Activated CD4-positive, alpha-beta T cell treated with anti-CD3 and anti-CD28 coated beads, Interleukin-2, Interleukin-4, amounts not matched to agents 100 ng/mL and 50 ng/mL, durations not matched to agents 16 hours and 8 hours (primary cell): ENCODE data around the gene IQSEC3.
"Not testable (repeated sequence)": the region's sequence is repeated elsewhere in the genome, so short reads cannot be mapped to it uniquely, and the experiment has no call there.

Experiments
- DNase-seq: peaks from one replicate; pipeline ENCODE4 v3.0.0-alpha.2; 2020; ENCODE audit warnings: low spot score

Gene IQSEC3

GRCh38 chr12:214003-214741, 147.6 kb downstream of the IQSEC3 start, which contains the start of gene SLC6A12:
Gene SLC6A12, minus strand, starts transcription at chr12:214157. Its CDS starts 4,171 bp downstream, at chr12:209986.
- no peak for DNase-seq

GRCh38 chr12:215116-215515, 148.5 kb downstream of the IQSEC3 start:
- DNase-seq = no peak

- not testable (repeated sequence) for DNase-seq
These were observed 150.5 kb downstream of the IQSEC3 start for GRCh38 chr12:217029-217428.

- DNase-seq = no peak
These were observed 151.7 kb downstream of the IQSEC3 start for GRCh38 chr12:218221-218620.

GRCh38 chr12:218728-219590, 152.4 kb downstream of the IQSEC3 start:
- DNase-seq = no peak

GRCh38 chr12:219891-220352, 153.4 kb downstream of the IQSEC3 start:
- DNase-seq = peak; percentile 79

GRCh38 chr12:220491-220890, 153.9 kb downstream of the IQSEC3 start:
- DNase-seq = no peak

- no peak for DNase-seq
These were observed 154.5 kb downstream of the IQSEC3 start for GRCh38 chr12:220946-221550.

- DNase-seq = no peak
These were observed 155.2 kb downstream of the IQSEC3 start for GRCh38 chr12:221736-222135.

- no peak for DNase-seq
These were observed 157.3 kb downstream of the IQSEC3 start for GRCh38 chr12:223841-224240.

GRCh38 chr12:224330-224729, 157.8 kb downstream of the IQSEC3 start:
- DNase-seq = no peak

GRCh38 chr12:225012-225411, 158.4 kb downstream of the IQSEC3 start:
- no peak for DNase-seq

GRCh38 chr12:226401-226800, 159.8 kb downstream of the IQSEC3 start:
- DNase-seq = no peak

GRCh38 chr12:227286-227915, 160.8 kb downstream of the IQSEC3 start:
- DNase-seq = no peak
